HG03442 (cell line): ENCODE measurements around the gene SPIN2A.
"Not testable (repeated sequence)": the region's sequence is repeated elsewhere in the genome, so short reads cannot be mapped to it uniquely, and the experiment has no call there.

Source experiments
- ATAC-seq: cut with Tn5 transposase; IDR thresholded peaks from one replicate; pipeline ENCODE4 v1.9.1; 2021; ENCODE audit warnings: mild to moderate bottlenecking, moderate library complexity; ENCODE audit not compliant: unreplicated experiment

The SPIN2A gene

DNA sequence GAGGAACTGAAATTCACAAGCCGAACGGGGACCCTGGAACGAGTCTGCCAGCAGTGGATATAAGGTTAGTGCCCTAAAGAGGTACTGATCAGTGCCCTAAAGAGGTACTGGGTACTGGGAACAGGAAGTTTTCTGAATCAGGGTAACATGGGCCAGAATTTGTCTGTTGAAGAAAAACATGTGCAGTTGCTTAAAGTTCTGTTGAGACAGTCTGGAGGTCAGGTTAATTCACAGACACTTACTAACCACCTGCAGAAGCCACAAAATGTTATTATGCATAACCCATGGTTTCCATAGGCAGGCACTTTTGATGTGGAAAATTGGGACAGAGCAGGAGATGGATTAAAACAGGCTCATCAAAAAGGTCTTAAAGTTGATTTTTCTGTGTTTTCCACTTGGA lies 33.7 kb downstream of the SPIN2A start:
- ATAC-seq: no peak

DNA sequence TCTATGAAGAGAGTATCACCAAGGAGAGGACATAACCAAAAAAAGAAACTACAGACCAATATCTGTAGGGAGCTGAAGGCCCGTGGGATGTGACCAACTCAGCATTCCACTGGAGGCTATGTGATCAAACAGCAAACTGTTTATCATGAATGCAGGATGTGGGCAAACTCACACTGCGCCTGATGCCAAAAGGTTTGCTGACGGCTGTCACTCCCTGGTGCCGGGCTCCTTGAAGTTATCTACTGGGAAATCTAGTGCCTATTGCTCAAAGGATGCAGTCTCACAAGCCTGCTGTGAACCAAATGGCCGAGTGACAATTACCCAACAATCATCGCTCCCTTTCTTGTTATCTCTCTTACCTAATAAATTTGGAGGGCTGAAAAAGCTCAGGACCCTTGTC lies 34.3 kb downstream of the SPIN2A start:
- not testable (repeated sequence) for ATAC-seq
